Left forelimb (tissue), 1 donor: Measurements from ENCODE around the gene FBXO24.

ENCODE experiments used
- DNase-seq: peaks from one replicate; pipeline ENCODE4 v3.0.0-alpha.2; 2018; ENCODE audit warnings: low spot score

FBXO24 gene

DNA sequence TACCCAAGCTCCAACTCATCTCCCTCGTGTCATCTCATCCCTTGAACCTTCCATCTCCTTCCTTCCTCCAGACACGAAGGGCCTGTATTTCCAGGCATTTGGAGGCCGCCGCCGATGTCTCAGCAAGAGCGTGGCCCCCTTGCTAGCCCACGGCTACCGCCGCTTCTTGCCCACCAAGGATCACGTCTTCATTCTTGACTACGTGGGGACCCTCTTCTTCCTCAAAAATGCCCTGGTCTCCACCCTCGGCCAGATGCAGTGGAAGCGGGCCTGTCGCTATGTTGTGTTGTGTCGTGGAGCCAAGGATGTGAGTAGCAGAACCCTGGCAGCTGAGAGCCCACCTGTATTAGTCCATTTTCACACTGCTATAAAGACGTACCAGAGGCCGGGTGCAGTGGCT is 5.5 kb downstream of the FBXO24 start:
- no peak for DNase-seq

DNA sequence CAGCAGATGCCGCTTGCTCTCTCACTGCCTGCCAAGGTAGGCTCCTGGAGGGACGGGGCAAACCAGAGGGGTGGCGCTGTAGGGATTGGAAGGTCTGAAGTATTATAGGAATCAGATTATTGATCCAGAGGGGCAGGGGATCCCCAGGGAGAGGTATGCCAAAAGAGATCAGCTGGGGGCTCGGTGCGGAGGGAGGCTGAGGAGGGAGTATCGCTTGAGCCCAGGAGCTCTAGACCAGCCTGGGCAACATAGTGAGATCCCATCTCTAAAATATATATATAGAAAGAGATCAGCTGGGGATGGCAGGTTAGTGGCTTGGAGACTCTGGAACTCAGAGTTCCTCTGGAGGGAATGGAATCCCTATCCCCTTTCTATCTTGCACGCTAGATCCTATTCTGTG is 9.1 kb downstream of the FBXO24 start:
- no peak for DNase-seq

DNA sequence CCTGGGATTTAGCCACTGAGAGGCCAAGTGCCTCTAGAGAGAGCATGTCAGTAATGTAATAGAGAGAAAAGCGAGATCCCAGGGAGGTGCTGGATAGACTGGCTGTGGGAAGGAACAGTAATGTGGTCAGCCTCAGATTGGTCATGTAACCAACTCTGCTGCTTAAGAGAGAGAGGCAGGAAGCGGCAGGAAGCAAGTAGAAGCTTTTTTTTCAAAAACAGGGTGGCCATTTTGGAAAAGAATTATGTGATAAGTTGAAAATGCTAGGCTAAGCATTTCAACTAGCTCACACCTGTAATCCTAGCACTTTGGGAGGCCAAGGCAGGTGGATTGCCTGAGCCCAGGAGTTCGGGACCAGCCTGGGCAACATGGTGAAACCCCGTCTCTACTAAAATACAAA is 12.3 kb downstream of the FBXO24 start:
- no peak for DNase-seq

DNA sequence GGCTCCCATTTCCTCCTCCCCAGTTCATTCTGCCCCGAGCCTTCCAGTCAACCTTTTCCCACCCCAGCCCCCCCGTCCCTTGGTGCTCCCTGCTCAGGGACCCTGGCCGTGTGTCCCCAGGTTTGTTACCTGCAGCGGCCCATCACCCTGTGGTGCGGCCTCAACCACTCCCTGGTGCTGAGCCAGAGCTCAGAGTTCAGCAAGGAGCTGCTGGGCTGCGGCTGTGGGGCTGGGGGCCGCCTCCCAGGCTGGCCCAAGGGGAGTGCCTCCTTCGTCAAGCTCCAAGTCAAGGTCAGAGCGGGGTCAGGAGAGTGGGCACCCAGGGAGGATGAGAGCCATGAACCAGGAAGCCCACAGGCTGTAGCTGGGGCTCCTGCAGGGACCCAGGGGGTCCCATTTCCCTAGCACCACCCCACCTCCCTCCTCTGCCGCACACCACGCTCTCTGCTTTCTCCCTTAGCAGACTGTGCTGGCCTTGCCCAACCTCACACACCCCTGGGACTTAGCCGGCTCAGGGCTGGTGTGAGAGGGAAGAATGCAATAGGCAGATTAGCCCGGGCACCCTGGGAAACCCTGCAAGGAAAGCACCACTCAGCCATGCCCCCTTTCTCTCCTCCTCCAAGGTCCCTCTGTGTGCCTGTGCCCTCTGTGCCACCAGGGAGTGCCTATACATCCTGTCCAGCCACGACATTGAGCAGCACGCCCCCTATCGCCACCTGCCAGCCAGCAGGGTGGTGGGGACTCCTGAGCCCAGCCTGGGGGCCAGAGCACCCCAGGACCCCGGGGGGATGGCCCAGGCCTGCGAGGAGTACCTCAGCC is 14.0 kb downstream of the FBXO24 start:
- DNase-seq: no peak

DNA sequence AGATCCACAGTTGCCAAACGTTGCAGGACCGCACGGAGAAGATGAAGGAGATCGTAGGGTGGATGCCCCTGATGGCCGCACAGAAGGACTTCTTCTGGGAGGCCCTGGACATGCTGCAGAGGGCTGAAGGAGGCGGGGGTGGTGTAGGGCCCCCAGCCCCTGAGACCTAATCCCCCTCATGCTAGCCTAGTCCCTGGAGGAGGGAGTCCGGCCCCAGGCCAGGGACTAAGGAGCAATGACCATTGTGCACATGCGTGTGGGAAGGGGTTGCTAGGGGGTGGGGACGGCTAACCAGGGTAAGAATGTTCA is 14.6 kb downstream of the FBXO24 start:
- DNase-seq: no peak

DNA sequence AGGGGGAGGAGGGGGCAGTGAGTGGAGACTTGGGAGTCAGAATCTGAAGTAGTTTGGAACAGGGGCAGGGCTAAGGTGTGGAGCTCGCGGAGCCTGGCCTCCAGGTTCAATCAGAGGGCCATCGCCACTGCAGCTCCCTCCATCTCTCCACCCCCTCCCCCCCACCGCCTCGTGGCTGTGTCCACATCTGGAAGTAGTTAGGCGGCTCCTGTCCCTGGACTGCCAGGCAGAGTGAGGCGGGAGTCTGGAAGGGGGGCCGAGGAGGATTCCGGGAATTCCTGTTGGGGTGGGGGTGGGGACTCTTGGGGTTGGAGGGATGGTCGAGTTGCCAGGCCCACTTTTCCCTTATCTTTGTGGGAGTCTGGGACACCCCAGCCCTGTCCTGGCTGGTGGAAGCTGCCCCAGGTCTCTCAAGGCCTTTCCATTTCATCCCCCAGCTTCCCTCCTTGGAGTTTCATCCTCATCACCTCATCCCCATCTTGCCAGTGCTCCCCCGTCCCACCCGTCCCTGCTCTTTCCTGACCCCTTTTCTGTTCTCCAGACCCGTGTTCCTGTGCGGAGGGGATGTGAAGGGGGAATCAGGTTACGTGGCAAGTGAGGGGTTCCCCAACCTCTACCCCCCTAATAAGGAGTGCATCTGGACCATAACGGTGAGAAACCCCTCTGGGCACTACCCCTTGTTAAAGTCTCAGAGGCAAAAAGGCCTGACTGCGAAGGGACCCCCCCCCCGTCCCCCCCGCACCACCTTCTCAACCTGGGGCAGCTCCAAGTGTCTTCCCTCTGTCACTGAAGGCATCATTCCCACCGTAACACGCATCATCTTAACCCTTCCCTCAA is 17.0 kb downstream of the FBXO24 start:
- DNase-seq: peak; percentile 92

DNA sequence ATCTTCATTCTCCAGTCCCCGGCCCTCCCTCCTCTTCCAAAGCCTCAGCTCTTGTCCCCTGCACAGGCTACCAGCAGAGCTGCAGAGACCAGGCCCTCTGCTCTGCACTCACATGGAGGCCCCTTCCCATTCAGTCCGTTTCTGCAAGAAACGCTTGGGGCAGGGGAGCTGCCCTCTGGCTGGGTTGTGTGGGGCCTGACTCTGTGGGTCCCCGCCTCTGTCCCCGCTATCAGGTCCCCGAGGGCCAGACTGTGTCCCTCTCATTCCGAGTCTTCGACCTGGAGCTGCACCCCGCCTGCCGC is 17.5 kb downstream of the FBXO24 start:
- DNase-seq: no peak

DNA sequence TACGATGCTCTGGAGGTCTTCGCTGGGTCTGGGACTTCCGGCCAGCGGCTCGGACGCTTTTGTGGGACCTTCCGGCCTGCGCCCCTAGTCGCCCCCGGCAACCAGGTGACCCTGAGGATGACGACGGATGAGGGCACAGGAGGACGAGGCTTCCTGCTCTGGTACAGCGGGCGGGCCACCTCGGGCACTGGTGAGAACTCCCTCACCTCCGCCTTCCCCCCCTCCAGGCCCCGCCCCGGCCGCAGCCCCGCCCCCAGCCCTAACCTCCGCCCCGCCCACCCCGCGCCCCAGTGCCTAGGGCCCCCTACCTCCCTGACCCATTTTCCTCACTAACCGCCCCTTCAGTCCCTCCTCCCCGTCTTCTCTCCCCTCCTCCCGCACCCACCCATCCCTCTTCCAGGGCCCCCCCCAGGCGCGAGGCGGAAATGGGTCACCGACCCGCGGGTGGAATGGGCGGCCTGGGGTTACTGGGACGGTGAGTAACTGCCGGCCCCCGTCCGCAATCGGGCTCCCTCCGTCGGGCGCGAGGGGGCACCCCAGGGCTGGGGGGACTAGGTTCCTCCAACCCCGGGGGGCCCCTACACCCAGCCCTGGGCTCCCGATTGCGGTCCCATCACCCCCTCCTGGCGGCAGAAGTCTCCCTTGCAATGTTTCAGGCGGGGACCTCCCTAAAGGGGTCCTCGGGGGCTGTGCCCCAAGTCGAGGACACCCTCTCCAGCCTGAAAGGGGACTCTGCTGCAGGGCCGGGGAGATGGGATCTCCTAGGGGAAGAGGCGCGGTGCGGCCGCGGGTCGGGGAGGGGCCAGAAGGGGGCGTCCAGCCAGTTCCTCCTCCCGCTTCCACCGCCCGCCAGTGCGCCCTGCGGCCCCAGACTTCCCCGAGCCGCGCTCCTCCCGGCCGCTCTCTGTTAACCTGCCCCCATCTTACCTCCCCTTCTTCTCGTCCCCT is 18.2 kb downstream of the FBXO24 start:
- DNase-seq: no peak

DNA sequence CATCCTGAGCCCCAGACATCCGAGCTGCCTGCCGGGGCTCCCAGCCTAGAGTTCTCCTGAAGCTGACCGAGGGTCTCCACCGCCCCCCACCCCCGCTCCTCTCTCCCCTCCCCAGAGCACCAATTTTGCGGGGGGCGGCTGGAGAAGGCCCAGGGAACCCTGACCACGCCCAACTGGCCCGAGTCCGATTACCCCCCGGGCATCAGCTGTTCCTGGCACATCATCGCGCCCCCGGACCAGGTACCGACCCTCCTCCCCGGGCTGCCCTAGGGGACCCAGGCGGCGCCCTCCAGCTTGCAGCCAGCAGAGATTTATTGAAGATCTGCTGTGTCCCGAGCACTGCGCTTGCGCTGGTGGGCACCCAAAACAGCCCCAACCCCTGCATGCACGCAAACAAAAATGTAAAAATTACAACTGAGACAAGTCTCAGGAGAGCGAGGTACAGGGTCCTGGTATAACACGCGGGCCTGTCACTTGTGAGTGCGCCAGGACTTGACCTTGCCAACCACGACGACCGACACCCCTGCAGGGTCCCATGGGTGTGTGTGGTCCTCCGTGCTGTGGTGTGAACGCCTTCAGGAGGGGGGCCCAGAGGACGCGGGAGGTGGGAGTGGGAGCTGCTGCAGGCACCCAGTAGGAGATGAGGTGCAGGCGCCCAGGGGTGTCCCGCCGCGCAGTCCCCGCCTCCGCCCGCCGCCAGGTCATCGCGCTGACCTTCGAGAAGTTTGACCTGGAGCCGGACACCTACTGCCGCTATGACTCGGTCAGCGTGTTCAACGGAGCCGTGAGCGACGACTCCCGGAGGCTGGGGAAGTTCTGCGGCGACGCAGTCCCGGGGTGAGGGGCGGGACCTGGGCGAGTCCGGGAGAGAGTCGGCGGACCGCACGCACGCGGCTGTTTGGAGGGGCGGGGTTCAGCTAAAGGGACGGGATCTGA is 19.1 kb downstream of the FBXO24 start:
- no peak for DNase-seq

DNA sequence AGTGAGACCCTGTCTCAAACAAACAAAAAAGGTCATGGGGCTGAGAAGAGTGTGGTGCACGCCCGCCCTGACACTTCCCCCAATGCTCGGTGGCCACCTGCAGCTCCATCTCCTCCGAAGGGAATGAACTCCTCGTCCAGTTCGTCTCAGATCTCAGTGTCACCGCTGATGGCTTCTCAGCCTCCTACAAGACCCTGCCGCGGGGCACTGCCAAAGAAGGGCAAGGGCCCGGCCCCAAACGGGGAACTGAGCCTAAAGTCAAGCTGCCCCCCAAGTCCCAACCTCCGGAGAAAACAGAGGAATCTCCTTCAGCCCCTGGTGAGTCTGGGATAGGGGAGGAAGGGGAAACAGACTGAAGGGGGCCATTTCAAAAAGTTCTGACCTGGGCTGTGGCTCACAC is 20.2 kb downstream of the FBXO24 start:
- no peak for DNase-seq

DNA sequence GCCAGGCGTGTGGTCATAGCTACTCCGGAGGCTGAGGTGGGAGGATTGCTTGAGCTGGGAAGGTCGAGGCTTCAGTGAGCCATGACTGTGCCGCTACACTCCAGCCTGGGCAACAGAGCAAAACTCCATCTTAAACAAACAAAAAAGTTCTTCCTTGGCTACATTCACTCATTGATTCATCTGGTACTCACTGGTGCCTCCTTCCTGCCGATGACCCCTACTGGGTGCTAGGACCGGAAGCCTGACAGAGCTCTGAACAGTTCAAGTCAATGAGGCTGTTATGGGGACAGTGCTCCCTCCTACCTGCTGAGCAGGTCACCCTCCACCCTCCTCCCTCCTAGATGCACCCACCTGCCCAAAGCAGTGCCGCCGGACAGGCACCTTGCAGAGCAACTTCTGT is 21.0 kb downstream of the FBXO24 start:
- no peak for DNase-seq

DNA sequence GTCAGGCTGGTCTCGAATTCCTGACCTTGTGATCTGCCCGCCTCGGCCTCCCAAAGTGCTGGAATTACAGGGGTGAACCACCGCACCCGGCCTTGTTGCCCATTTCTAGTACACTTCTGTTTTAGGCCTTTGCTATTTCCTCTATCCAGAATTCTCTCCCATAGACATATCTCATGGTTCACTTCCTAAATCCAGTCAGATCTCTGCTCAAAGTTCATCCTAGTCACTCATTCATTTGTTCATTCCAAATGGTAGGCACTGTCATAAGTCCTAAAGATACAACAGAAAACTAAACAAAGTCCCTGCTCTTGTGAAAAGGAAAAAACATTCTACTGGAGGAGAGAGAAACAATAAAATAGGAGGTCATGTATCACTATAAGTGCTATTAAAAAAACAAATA is 23.8 kb downstream of the FBXO24 start:
- no peak for DNase-seq

DNA sequence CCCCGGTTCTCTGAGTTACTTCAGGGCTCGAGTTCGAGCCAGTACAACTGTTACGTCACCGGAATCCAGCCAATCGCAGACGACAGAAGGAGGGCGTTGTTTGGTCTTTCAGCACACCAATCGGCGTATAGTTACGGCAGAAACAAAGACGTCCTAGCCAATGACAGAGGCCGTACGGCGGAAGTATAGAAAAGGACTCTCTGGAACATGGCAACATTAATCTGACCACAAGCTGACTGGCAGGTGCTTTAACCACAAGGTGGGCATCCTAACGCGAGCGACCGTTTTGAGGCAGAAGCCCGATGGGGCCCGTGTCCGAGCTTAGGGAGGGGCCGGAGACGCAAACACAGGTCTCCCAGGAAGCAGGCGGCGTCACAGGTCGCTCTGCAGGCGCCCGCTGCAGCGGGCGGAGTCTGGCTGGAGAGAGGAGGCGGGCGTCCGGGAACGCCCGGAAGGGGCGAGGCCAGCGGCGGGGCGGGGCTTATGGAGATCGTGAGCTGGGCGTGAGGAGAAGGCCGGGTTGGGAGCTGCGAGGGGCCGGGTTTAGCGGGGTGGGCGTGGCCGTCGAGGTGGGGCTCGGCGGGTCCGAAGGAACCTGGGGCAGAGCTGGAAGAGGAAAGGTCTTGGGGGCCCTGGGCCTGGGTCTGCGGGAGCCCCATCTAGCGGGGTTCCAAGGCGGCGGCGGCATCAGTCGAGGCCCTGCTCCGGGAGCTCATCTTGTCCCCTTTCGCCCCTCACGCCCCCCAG is 26.0 kb downstream of the FBXO24 start, which contains the start of gene MOSPD3:
Gene MOSPD3 (plus strand): TSS at position 558 of the 747 bp plus-strand sequence. CDS start 252 bp downstream, outside the sequence.
- peak; percentile 99 for DNase-seq

DNA sequence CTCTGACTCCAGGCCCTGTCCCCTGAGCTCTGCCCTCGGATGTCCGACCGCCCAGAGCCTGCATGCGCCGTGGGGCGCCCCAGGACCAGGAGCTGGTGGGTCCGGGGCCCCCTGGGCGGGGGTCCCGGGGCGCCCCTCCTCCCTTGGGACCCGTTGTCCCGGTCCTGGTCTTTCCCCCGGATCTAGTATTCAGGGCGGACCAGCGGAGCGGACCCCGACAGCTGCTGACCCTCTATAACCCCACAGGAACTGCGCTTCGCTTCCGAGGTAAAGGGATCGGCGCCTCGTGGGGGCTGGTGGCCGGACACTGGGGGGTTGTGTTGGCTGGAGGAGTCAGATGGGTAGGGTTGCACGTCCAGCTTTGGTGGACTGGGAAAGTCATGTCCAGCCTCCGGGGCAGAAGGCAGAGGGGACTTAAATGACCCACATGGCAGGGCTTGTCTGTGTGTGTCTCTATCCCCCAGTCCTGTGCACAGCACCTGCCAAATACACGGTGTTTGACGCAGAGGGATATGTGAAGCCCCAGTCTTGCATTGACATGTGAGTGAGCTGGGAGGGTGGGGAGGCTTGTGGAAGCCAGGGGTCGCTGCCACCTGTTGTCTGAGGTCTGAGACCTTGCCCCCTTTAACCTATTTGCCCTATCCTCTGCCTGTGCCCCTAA is 26.7 kb downstream of the FBXO24 start:
- DNase-seq: no peak

DNA sequence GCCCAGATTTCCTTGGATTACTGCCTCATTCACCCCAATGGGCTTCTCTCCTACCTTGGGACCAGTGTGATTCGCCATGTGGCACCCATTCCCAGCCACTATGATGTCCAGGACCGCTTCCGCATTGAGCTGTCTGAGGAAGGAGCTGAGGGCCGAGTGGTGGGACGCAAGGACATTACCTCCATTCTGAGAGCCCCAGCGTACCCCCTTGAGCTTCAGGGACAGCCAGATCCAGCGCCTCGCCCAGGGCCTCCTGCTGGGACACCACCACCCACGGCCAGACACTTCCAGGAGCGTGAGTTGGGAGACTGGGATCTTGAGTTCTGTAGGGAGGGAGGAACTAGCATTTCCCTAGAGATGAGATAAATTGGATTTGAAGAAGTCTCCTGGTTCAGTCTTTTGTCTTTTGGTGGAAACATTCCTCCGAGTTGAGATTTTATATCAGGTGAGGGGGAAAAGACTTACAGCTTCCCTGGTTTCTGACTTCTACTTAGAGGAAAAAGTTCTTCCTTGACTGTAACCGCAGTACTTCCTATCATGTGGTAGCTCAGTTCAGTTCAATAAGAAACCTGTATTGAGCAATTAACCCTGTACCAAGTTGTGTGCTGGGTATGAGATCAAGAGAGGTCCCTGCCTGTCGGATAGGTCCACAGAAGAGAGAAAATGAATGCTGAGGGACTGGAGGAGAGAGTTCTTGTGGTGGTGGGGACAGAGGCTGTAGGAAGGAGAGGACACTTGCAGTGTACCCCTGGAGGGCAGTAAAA is 27.5 kb downstream of the FBXO24 start:
- no peak for DNase-seq

DNA sequence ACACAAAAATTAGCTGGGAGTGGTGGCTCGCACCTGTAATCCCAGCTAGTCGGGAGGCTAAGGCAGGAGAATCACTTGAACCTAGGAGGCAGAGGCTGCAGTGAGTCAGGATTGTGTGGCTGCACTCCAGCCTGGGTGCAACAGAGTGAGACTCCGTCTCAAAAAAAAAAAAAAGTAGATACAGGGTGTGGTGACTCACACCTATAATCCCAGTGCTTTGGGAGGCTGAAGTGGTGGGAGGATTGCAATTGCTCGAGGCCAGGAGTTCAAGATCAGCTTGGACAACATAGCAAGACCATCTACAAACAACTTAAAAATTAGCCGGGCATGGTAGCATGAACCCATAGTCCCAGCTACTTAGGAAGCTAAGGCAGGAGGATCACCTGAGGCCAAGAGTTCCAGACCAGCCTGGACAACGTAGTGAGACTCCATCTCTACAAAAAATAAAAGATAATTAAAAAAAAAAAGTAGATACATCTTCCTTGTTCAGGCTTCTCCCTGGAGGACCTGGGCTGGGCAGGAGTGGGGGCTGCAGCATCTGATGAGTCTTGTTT is 28.3 kb downstream of the FBXO24 start:
- DNase-seq: no peak

DNA sequence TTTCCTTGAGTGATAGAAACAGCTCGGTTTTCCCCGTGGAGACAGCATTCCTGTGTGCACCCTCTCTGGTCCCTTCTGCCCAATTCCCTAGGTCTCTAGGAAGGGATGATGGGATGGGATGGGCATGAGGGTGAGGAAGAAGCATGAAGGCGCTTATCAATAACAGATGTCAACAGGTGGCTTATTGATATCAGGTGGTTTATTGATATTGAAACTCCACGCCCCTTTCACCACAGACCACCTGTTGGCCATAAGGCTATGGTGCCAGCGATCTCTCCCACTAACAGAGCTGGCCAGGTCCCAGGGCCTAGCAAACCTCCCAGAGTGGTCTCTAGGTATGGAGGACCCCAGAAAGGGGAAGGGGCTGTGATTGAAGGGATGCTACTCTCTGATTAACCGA is 34.1 kb downstream of the FBXO24 start:
- DNase-seq: no peak

DNA sequence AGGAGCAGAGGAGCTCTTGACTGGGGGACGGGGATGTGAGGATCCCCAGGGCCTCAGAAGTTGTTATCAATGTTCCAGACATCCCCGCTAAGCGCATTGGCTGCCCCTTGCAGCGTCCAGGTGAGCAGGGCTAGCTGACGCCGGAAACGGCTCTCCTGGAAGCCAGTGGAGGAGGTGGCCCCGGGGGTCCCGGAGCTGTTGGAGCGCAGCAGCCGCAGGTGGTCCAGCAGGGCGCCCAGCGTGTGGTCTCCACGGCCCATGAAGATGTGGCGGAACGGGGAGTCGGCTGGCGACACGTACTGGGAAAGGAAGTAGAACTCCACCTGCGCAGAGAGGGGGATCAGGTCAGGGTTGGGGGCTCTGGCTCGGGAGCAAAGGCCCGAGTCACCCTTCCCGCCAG is 34.7 kb downstream of the FBXO24 start:
- DNase-seq: no peak

DNA sequence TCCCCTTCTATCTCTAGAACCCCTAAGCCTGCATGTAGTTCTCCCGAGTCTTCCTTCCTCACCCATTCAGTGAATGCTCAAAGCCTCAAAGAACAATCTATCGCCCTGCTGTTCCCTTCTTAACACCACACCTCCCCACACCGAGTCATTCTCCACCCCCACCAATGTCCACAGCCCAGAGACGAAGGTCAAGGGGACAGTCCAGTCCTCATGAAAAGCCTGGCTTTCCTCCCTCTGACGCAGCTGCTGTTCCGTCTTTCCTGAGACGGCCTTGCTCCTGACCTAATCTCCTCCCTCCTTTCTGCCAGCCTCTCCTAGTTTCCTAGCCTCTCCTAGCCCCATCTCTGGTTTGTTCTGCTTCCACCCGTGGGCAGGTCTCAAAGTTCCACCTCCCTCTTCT is 35.4 kb downstream of the FBXO24 start:
- DNase-seq: no peak
